ENCODE data around the gene FIGNL1.

Gene FIGNL1

DNA sequence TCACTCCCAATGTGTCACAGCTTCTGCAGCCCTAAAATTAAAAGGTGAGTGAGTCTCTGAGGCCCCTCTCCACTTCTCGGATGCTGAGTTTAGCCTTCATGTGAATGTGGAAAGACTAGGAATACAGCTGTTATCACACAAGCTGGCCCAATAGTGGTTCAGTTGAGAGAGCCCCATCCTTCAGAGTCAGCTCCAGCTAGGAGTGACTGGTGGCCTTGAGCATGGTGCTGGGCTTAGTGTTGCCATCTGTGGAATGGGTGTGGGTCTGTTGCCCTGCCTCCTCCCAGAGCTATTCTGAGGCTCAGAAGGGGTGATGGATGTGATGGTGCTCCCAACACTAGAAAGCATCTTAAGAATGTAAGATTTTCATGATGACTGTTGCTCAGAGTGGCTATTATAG, 55.8 kb downstream of the FIGNL1 start:
- DNase-seq: no peak
